ENCODE data around the gene ADAMTSL5.
"Not testable (repeated sequence)": the region's sequence is repeated elsewhere in the genome, so short reads cannot be mapped to it uniquely, and the experiment has no call there.

Gene ADAMTSL5

GRCh38 chr19:1551068-1552040 is 38.5 kb upstream of the ADAMTSL5 start:
- no peaks in the 10 kb centered on the region for H3K9me3 ChIP-seq (ENCODE audit: control insufficient read depth, low read length)
- H3K36me3 ChIP-seq (ENCODE audit: control insufficient read depth, insufficient read depth, low read length), result peaks cover under 1% of the 10 kb centered on the region
- H3K4me3 ChIP-seq (ENCODE audit: insufficient read depth, low read depth, low read length), result no peak overlapping the region
- no peak overlapping the region for H3K27ac ChIP-seq (ENCODE audit: insufficient read depth, low read depth, low read length, poor library complexity, severe bottlenecking)
- no peaks in the 10 kb centered on the region for H3K27me3 ChIP-seq (ENCODE audit: control insufficient read depth, insufficient read depth, low read length, poor library complexity, severe bottlenecking)
- no peaks in the 10 kb centered on the region for H3K4me1 ChIP-seq (ENCODE audit: control insufficient read depth, insufficient read depth, low read length)
- WGBS, 2 experiments, result 89 to 92% methylated on average over 16 to 17 of the region's 17 CpGs

- Histone ChIP-seq H3K4me1 (ENCODE audit: control insufficient read depth, insufficient read depth, low read length) (no peaks in the 10 kb centered on the region), H3K4me3 (ENCODE audit: insufficient read depth, low read depth, low read length) (no peak overlapping the region), H3K9me3 (ENCODE audit: control insufficient read depth, low read length) (no peaks in the 10 kb centered on the region), H3K27me3 (ENCODE audit: control insufficient read depth, insufficient read depth, low read length, poor library complexity, severe bottlenecking) (peaks cover 13% of the 10 kb centered on the region), H3K36me3 (ENCODE audit: control insufficient read depth, insufficient read depth, low read length) (no peaks in the 10 kb centered on the region), H3K27ac (ENCODE audit: insufficient read depth, low read depth, low read length, poor library complexity, severe bottlenecking) (no peak overlapping the region)
- WGBS, 2 experiments, result 81 to 86% methylated on average over 4 of the region's 4 CpGs
Observed at GRCh38 chr19:1549332-1549945, 36.6 kb upstream of the ADAMTSL5 start.

- no peaks in the 10 kb centered on the region for H3K4me1 ChIP-seq (ENCODE audit: control insufficient read depth, insufficient read depth, low read length)
- H3K27ac ChIP-seq (ENCODE audit: insufficient read depth, low read depth, low read length, poor library complexity, severe bottlenecking), result no peak overlapping the region
- WGBS, 2 experiments, result 63 to 64% methylated on average over 17 of the region's 17 CpGs
- H3K27me3 ChIP-seq (ENCODE audit: control insufficient read depth, insufficient read depth, low read length, poor library complexity, severe bottlenecking), result peaks cover 10% of the 10 kb centered on the region
- no peak overlapping the region for H3K4me3 ChIP-seq (ENCODE audit: insufficient read depth, low read depth, low read length)
- H3K9me3 ChIP-seq (ENCODE audit: control insufficient read depth, low read length), result no peaks in the 10 kb centered on the region
- no peaks in the 10 kb centered on the region for H3K36me3 ChIP-seq (ENCODE audit: control insufficient read depth, insufficient read depth, low read length)
Observed at GRCh38 chr19:1540365-1540925, 27.6 kb upstream of the ADAMTSL5 start.

- not testable (repeated sequence) for H3K4me3 ChIP-seq (ENCODE audit: insufficient read depth, low read depth, low read length); H3K36me3 ChIP-seq (ENCODE audit: control insufficient read depth, insufficient read depth, low read length); H3K9me3 ChIP-seq (ENCODE audit: control insufficient read depth, low read length); H3K27ac ChIP-seq (ENCODE audit: insufficient read depth, low read depth, low read length, poor library complexity, severe bottlenecking); H3K27me3 ChIP-seq (ENCODE audit: control insufficient read depth, insufficient read depth, low read length, poor library complexity, severe bottlenecking); H3K4me1 ChIP-seq (ENCODE audit: control insufficient read depth, insufficient read depth, low read length)
- 96% methylated on average over 9 to 11 of the region's 11 CpGs for WGBS, 2 experiments
Observed at GRCh38 chr19:1539749-1540148, 26.9 kb upstream of the ADAMTSL5 start.

GRCh38 chr19:1538978-1539377 is 26.2 kb upstream of the ADAMTSL5 start:
- Histone ChIP-seq H3K4me3 (ENCODE audit: insufficient read depth, low read depth, low read length) (no peak overlapping the region), H3K27me3 (ENCODE audit: control insufficient read depth, insufficient read depth, low read length, poor library complexity, severe bottlenecking) (no peaks in the 10 kb centered on the region), H3K9me3 (ENCODE audit: control insufficient read depth, low read length) (no peaks in the 10 kb centered on the region), H3K4me1 (ENCODE audit: control insufficient read depth, insufficient read depth, low read length) (no peaks in the 10 kb centered on the region), H3K27ac (ENCODE audit: insufficient read depth, low read depth, low read length, poor library complexity, severe bottlenecking) (no peak overlapping the region), H3K36me3 (ENCODE audit: control insufficient read depth, insufficient read depth, low read length) (no peaks in the 10 kb centered on the region)
- WGBS, 2 experiments, result 73 to 74% methylated on average over 15 of the region's 15 CpGs

- not testable (repeated sequence) for H3K27me3 ChIP-seq (ENCODE audit: control insufficient read depth, insufficient read depth, low read length, poor library complexity, severe bottlenecking); H3K4me3 ChIP-seq (ENCODE audit: insufficient read depth, low read depth, low read length); H3K27ac ChIP-seq (ENCODE audit: insufficient read depth, low read depth, low read length, poor library complexity, severe bottlenecking); H3K36me3 ChIP-seq (ENCODE audit: control insufficient read depth, insufficient read depth, low read length); H3K9me3 ChIP-seq (ENCODE audit: control insufficient read depth, low read length); H3K4me1 ChIP-seq (ENCODE audit: control insufficient read depth, insufficient read depth, low read length)
- WGBS, 2 experiments, result 92 to 93% methylated on average over 7 of the region's 7 CpGs
Observed at GRCh38 chr19:1535699-1536098, 22.9 kb upstream of the ADAMTSL5 start.

- WGBS, 2 experiments, result 85 to 86% methylated on average over 14 of the region's 14 CpGs
- H3K27me3 ChIP-seq (ENCODE audit: control insufficient read depth, insufficient read depth, low read length, poor library complexity, severe bottlenecking), result no peaks in the 10 kb centered on the region
- H3K9me3 ChIP-seq (ENCODE audit: control insufficient read depth, low read length), result no peaks in the 10 kb centered on the region
- no peak overlapping the region for H3K4me3 ChIP-seq (ENCODE audit: insufficient read depth, low read depth, low read length)
- H3K4me1 ChIP-seq (ENCODE audit: control insufficient read depth, insufficient read depth, low read length), result no peaks in the 10 kb centered on the region
- no peak overlapping the region for H3K27ac ChIP-seq (ENCODE audit: insufficient read depth, low read depth, low read length, poor library complexity, severe bottlenecking)
- no peaks in the 10 kb centered on the region for H3K36me3 ChIP-seq (ENCODE audit: control insufficient read depth, insufficient read depth, low read length)
Observed at GRCh38 chr19:1534972-1535371, 22.2 kb upstream of the ADAMTSL5 start.

- Histone ChIP-seq H3K27me3 (ENCODE audit: control insufficient read depth, insufficient read depth, low read length, poor library complexity, severe bottlenecking) (no peaks in the 10 kb centered on the region), H3K4me1 (ENCODE audit: control insufficient read depth, insufficient read depth, low read length) (no peaks in the 10 kb centered on the region), H3K4me3 (ENCODE audit: insufficient read depth, low read depth, low read length) (no peak overlapping the region), H3K9me3 (ENCODE audit: control insufficient read depth, low read length) (no peaks in the 10 kb centered on the region), H3K27ac (ENCODE audit: insufficient read depth, low read depth, low read length, poor library complexity, severe bottlenecking) (no peak overlapping the region), H3K36me3 (ENCODE audit: control insufficient read depth, insufficient read depth, low read length) (no peaks in the 10 kb centered on the region)
- 87 to 89% methylated on average over 23 of the region's 23 CpGs for WGBS, 2 experiments
Observed at GRCh38 chr19:1533510-1534150, 20.8 kb upstream of the ADAMTSL5 start.

- WGBS, 2 experiments, result 82 to 90% methylated on average over 9 of the region's 9 CpGs
Observed at GRCh38 chr19:1532003-1532402, 19.2 kb upstream of the ADAMTSL5 start.

GRCh38 chr19:1531587-1531986 is 18.8 kb upstream of the ADAMTSL5 start:
- WGBS, 2 experiments, result 88 to 89% methylated on average over 11 of the region's 11 CpGs
- no peaks in the 10 kb centered on the region for H3K36me3 ChIP-seq (ENCODE audit: control insufficient read depth, insufficient read depth, low read length)
- H3K27ac ChIP-seq (ENCODE audit: insufficient read depth, low read depth, low read length, poor library complexity, severe bottlenecking), result no peak overlapping the region
- H3K4me1 ChIP-seq (ENCODE audit: control insufficient read depth, insufficient read depth, low read length), result no peaks in the 10 kb centered on the region
- peaks cover 4% of the 10 kb centered on the region for H3K27me3 ChIP-seq (ENCODE audit: control insufficient read depth, insufficient read depth, low read length, poor library complexity, severe bottlenecking)
- no peak overlapping the region for H3K4me3 ChIP-seq (ENCODE audit: insufficient read depth, low read depth, low read length)
- no peaks in the 10 kb centered on the region for H3K9me3 ChIP-seq (ENCODE audit: control insufficient read depth, low read length)

More at GRCh38 chr19:1532003-1532402, 19.2 kb upstream of the ADAMTSL5 start:
- H3K9me3 ChIP-seq (ENCODE audit: control insufficient read depth, low read length), result no peaks in the 10 kb centered on the region
- peaks cover under 1% of the 10 kb centered on the region for H3K27me3 ChIP-seq (ENCODE audit: control insufficient read depth, insufficient read depth, low read length, poor library complexity, severe bottlenecking)
- no peaks in the 10 kb centered on the region for H3K4me1 ChIP-seq (ENCODE audit: control insufficient read depth, insufficient read depth, low read length)
- no peak overlapping the region for H3K27ac ChIP-seq (ENCODE audit: insufficient read depth, low read depth, low read length, poor library complexity, severe bottlenecking)
- H3K4me3 ChIP-seq (ENCODE audit: insufficient read depth, low read depth, low read length), result no peak overlapping the region
- no peaks in the 10 kb centered on the region for H3K36me3 ChIP-seq (ENCODE audit: control insufficient read depth, insufficient read depth, low read length)
